Measurements from ENCODE around the gene CHKA.

The CHKA gene

DNA sequence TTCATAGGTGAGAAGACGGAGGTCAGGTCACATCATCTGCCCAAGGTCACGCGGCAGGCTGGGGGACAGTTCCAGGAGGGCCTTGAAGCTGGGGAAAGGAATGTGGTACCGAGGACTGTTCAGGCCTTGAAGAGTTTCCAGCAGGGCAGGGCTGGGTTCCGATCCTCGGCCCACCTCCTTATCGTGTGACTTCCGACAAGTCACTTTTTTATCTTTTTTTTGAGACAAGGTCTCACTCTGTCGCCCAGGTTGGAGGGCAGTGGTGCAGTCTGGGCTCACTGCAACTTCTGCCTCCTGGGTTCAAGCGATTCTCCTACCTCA, 90.1 kb downstream of the CHKA start:
- DNase-seq (ENCODE audit: low spot score): peak; percentile 54

- peak; percentile 97 for DNase-seq (ENCODE audit: low spot score)
Observed at GRCh38 chr11:68030318-68031143, 90.7 kb downstream of the CHKA start, which contains the start of gene NDUFS8. NDUFS8 (plus strand) TSS chr11:68030681; CDS start chr11:68032152, 1,471 bp downstream.

GRCh38 chr11:68028802-68029545, 92.2 kb downstream of the CHKA start:
- DNase-seq (ENCODE audit: low spot score): no peak

DNA sequence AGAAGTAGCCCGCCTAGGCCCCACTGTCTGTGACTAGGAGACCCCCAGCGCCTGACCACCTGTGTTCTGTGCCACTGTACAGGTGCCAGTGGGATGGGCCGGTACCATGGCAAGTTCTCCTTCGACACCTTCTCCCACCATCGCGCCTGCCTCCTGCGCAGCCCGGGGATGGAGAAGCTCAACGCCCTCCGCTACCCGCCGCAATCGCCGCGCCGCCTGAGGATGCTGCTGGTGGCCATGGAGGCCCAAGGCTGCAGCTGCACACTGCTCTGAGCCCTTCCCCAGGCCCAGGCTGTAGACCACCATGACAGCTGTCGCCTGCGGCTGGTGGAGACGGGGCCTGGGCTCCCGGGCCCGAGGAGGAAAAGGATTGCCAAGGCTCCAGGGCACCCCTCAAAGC, 93.5 kb downstream of the CHKA start:
- no peak for DNase-seq (ENCODE audit: low spot score)

GRCh38 chr11:68026391-68027105, 94.6 kb downstream of the CHKA start:
- DNase-seq (ENCODE audit: low spot score): no peak

GRCh38 chr11:68025047-68025446, 96.1 kb downstream of the CHKA start:
- DNase-seq (ENCODE audit: low spot score): no peak

DNA sequence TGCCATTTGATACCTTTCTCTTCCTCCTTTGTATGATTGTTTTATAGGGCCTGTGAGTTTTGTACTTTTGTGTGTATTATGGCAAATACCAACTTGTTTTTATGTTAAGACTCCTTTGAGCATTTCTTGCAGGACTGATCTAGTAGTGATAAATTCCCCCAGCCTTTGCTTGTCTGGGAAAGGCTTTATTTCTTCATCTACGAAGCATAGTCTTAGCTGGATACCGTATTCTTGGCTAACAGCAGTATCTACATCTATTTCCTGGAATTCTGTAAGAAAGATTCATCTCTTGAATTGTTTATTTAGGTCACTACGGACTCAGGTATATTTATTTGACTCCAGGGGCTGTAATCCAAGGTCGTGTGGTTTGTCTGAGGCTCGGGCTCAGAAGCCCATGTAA, 96.7 kb downstream of the CHKA start:
- DNase-seq (ENCODE audit: low spot score): no peak

DNA sequence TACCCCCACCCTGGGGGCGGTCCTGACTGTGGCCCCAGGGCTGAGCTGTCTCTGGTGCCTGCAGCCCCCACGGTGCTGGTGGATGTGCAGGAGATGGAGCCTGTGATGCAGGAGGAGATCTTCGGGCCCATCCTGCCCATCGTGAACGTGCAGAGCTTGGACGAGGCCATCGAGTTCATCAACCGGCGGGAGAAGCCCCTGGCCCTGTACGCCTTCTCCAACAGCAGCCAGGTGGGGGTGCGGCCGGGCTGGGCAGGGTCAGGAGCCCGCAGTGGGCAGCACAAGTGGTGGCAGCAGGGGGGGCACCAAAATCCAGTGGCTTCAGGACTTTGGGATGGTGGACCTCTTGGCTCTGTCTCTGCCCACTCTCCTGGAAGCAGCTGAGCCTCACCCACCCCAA, 98.7 kb downstream of the CHKA start:
- no peak for DNase-seq (ENCODE audit: low spot score)

DNA sequence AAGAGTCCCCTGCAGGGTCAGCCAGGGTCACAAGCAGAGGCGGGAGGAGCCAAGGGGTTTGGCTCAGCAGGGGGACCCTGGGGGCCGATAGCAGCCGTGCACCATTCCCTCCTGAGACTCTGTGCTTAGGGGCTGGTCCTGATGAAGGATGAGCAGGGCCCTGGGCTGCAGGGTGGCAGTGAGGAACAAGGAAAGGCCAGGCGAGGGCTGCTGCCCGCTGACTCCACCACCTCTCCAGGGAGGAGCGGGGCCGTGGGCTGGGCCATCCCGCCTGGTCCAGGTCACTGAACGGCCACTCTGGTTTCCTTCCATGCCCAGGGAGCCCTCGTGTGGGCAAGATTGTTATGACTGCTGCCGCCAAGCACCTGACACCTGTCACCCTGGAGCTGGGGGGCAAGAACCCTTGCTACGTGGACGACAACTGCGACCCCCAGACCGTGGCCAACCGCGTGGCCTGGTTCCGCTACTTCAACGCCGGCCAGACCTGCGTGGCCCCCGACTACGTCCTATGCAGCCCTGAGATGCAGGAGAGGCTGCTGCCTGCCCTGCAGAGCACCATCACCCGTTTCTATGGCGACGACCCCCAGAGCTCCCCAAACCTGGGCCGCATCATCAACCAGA, 99.9 kb downstream of the CHKA start:
- DNase-seq (ENCODE audit: low spot score): no peak

DNA sequence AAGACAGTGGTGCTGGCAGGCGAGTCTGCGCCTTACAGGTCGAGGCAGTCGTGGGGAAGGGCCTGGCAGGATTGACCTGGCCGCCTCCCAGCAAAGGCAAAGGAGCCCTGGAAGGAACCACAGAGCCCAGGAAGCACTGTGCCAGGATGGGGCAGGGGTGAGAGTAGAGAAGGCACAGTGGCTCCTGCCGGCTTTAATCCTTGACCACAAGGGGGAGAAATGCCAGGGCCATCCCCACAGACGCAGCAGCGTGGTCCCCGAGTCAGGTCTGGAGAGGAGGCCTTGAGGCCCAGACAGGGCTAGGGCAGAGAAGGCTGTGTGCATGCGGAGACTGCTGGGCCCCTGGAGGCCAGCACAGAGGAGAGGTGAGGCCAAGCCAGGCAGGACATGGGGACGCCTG, 100.6 kb downstream of the CHKA start:
- no peak for DNase-seq (ENCODE audit: low spot score)

DNA sequence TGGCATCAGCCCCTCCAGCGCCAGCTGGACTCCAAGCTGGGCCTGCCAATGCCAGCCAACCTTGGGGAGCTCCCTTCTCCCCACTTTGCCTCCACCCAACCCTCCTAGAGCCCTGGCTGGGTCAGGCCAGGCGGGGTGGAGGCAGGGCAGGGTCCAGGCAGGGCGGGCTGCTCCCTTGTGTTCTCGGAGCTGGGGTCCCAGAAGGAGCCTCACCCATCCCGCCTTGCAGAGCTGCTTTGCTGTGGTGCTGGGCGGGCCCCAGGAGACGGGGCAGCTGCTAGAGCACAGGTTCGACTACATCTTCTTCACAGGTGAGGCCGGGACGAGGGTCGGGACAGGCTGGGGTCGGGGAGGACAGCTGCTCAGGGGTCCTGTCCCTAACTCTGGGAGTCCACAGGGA, 101.7 kb downstream of the CHKA start:
- no peak for DNase-seq (ENCODE audit: low spot score)

DNA sequence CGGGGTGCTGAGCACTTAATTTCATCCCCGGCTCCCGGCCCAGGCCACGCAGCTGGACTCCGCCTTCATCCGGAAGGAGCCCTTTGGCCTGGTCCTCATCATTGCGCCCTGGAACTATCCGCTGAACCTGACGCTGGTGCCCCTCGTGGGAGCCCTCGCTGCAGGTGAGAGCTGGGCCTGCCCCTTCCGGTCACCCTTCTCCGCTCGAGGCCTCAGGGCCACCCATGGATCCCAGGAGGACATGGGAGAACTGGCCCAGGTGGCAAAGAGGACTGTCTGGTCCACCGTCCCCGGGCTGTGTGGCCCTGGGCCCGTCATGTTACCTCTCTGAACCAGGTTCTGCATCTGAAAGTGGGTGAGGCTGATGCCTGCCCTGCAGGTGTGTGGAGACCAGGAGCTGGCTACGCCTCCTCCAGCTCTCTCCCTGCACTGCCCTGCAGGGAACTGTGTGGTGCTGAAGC, 102.4 kb downstream of the CHKA start:
- DNase-seq (ENCODE audit: low spot score): no peak

- DNase-seq (ENCODE audit: low spot score): no peak
Observed at GRCh38 chr11:68017980-68018729, 103.0 kb downstream of the CHKA start.

- no peak for DNase-seq (ENCODE audit: low spot score)
Observed at GRCh38 chr11:68016904-68017817, 104.0 kb downstream of the CHKA start.

- DNase-seq (ENCODE audit: low spot score): no peak
Observed at GRCh38 chr11:68016161-68016903, 104.9 kb downstream of the CHKA start.

- DNase-seq (ENCODE audit: low spot score): no peak
Observed at GRCh38 chr11:68015467-68015866, 105.7 kb downstream of the CHKA start.

- no peak for DNase-seq (ENCODE audit: low spot score)
Observed at GRCh38 chr11:68014947-68015447, 106.2 kb downstream of the CHKA start.

DNA sequence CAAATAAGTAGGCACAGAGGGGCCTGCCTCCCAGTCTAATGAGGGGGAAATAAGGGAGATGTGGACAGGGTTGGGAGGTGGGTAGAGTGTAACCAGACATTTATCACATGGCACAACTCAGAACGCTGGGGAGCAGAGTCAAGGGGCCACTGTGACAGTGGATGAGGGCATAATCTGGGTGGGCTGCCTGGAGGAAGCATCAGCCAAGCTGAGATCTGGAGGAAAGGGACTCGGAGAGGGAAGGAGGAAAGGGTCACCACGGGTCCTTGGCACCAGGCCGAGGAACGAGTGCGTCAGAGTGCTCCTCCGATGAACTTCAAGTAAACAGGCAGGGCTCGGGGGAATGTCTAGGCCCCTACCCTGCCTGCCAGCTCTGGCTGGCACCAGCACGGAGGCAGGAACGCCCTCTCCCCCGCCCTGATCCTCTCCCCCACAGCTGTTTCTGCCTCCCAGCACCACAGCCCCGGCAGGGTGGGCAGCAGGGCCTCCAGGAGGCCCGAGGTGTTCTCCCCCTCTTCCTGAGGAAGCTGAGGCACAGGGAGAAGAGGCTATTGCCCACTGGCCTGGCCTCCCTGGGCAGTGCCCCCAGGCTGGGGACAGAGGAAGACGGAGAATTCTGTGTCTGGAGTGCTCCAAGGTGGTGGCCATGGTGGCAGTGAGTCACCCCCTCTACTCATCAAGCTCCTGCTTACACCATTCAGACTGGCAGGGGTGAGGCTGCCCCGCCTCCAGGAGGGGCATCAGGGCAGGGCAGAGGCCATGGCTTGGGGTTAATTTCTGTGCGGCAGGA, 106.8 kb downstream of the CHKA start:
- DNase-seq (ENCODE audit: low spot score): peak; percentile 73

Measured in AG20443 (cell line).